Measurements from ENCODE around the gene HIVEP1. TPM values are rescaled to one million over a fixed set of nuclear protein-coding genes. Genes with fewer than 3 reads are reported as not detected.
"Not testable (repeated sequence)": the region's sequence is repeated elsewhere in the genome, so short reads cannot be mapped to it uniquely, and the experiment has no call there.

HIVEP1 gene
- total RNA-seq, 2 donors from 2014 or later = 16.1 to 18.8 TPM

DNA sequence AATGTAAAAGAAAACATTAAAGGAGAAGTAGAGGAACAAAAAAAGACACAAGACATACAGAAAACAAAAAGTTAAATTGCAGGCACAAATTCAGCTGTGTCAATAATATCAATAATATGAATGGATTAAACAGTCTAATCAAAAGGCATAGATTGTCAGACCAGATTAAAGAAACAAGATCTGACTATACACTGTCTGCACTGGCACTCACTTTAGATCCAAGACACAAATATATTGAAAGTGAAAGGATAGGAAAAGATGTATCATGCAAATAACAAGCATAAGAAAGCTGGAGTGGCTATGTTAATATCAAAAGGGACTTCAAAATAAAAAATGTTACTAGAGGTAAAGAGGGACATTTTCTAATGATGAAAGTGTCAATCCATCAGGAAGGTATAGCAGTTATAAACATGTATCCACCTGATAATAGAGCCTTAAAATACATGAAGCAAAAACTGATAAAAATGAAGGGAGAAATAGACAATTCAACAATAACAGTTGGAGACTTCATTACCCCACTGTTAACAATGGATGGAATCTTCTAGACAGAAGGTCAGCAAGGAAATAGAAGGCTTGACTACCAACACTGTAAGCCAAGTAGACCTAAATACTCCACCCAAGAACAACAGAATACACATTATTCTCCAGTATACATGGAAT is 89.7 kb downstream of the HIVEP1 start:
- no peak for TF ChIP-seq CTCF (IDR thresholded peaks at IDR 0.05)
- no peaks in the 10 kb centered on the region for H3K9me3 ChIP-seq
- peak overlapping the region in 1 of 2 donors; percentile 57 for H3K27ac ChIP-seq
- no peaks in the 10 kb centered on the region for H3K36me3 ChIP-seq
- H3K27me3 ChIP-seq = no peaks in the 10 kb centered on the region
- no peak overlapping the region for H3K4me3 ChIP-seq
- no peak for DNase-seq (ENCODE audit: low spot score)
- peaks cover 0 to 7% of the 10 kb centered on the region in 2 donors for H3K4me1 ChIP-seq

DNA sequence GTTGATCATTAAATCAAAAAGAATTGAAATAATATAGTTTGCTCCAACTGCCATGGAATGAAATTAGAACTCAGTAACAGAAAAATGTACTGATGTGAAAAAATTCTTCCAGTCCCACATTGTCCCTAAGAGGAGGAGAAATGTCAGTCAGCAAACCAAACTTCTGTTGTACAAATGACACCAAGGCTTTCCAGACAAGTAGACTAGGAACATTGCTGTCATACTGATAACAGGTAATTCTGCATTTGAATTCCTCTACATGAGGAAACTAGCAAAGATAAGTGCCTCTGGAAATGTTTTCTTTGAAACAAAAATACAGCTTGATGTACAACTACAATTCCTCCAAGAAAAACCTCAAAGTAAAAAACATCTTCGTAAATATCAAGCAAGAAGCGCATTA is 90.2 kb downstream of the HIVEP1 start:
- H3K27ac ChIP-seq = peak overlapping the region in 1 of 2 donors; percentile 57
- no peak for DNase-seq (ENCODE audit: low spot score)
- H3K9me3 ChIP-seq = no peaks in the 10 kb centered on the region
- no peak overlapping the region for H3K4me3 ChIP-seq
- H3K36me3 ChIP-seq = no peaks in the 10 kb centered on the region
- no peak for TF ChIP-seq CTCF (IDR thresholded peaks at IDR 0.05)
- H3K4me1 ChIP-seq = peaks cover 0 to 7% of the 10 kb centered on the region in 2 donors
- H3K27me3 ChIP-seq = no peaks in the 10 kb centered on the region

GRCh38 chr6:12103158-12103557 is 91.0 kb downstream of the HIVEP1 start:
- no peaks in the 10 kb centered on the region for H3K27me3 ChIP-seq
- no peaks in the 10 kb centered on the region for H3K36me3 ChIP-seq
- no peak for DNase-seq (ENCODE audit: low spot score)
- no peak overlapping the region for H3K4me3 ChIP-seq
- peak overlapping the region in 1 of 2 donors; percentile 57 for H3K27ac ChIP-seq
- H3K4me1 ChIP-seq = peaks cover 0 to 7% of the 10 kb centered on the region in 2 donors
- no peak for TF ChIP-seq CTCF (IDR thresholded peaks at IDR 0.05)
- no peaks in the 10 kb centered on the region for H3K9me3 ChIP-seq

DNA sequence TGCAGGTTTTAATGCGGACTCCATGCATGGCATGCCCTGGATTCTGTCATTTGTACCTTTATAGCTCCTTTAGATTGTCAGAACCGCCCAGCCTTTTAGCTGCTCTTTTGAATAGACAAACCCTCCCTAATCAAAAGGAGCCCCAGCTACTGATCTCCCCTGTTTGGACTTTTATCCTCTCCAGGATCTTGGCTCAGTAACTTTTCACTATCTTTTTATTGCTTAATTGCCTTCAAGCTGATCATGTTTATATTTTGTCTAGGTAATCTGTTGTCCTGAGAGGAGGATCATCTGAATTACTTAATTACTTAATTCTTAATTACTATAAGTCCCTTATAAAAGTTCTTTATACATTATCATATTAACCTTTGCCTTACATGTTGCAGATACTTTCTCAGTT is 93.2 kb downstream of the HIVEP1 start:
- no peak overlapping the region for H3K27ac ChIP-seq
- H3K4me1 ChIP-seq = peaks cover 0 to 7% of the 10 kb centered on the region in 2 donors
- TF ChIP-seq CTCF (IDR thresholded peaks at IDR 0.05) = no peak
- no peak overlapping the region for H3K4me3 ChIP-seq
- peaks cover 5% of the 10 kb centered on the region for H3K36me3 ChIP-seq
- DNase-seq (ENCODE audit: low spot score) = no peak
- H3K9me3 ChIP-seq = no peaks in the 10 kb centered on the region
- no peaks in the 10 kb centered on the region for H3K27me3 ChIP-seq

GRCh38 chr6:12108376-12108775 is 96.3 kb downstream of the HIVEP1 start:
- not testable (repeated sequence) for H3K27me3 ChIP-seq; H3K9me3 ChIP-seq; H3K4me1 ChIP-seq; H3K27ac ChIP-seq; H3K4me3 ChIP-seq; DNase-seq (ENCODE audit: low spot score)
- H3K36me3 ChIP-seq = peaks cover 12% of the 10 kb centered on the region

- Histone ChIP-seq H3K4me1 (peaks cover 0 to 9% of the 10 kb centered on the region in 2 donors), H3K9me3 (no peaks in the 10 kb centered on the region), H3K36me3 (peaks cover 12% of the 10 kb centered on the region), H3K4me3 (no peak overlapping the region), H3K27ac (no peak overlapping the region), H3K27me3 (no peaks in the 10 kb centered on the region)
- TF ChIP-seq CTCF (IDR thresholded peaks at IDR 0.05) = no peak
- DNase-seq (ENCODE audit: low spot score) = no peak
These were observed 98.6 kb downstream of the HIVEP1 start for GRCh38 chr6:12110523-12111362.
